BLaER1 (cell line): ENCODE measurements around the gene SDK1.

ENCODE experiments used
- H3K27ac ChIP-seq: shearing (Covaris generic); formaldehyde crosslinking; 2 replicates; pipeline ENCODE4 v1.8.1; 2022
- H3K27me3 ChIP-seq: shearing (Covaris generic); formaldehyde crosslinking; 2 replicates; pipeline ENCODE4 v1.8.1; 2022
- H3K36me3 ChIP-seq: shearing (Covaris generic); formaldehyde crosslinking; 2 replicates; pipeline ENCODE4 v1.8.1; 2022
- H3K4me1 ChIP-seq: shearing (Covaris generic); formaldehyde crosslinking; 2 replicates; pipeline ENCODE4 v1.8.1; 2022
- H3K4me2 ChIP-seq: shearing (Covaris generic); formaldehyde crosslinking; 2 replicates; pipeline ENCODE4 v1.8.1; 2022
- H3K4me3 ChIP-seq: shearing (Covaris generic); formaldehyde crosslinking; 2 replicates; pipeline ENCODE4 v1.8.1; 2022
- H3K9ac ChIP-seq: shearing (Covaris generic); formaldehyde crosslinking; 2 replicates; pipeline ENCODE4 v1.8.1; 2022
- H3K9me3 ChIP-seq: shearing (Covaris generic); formaldehyde crosslinking; 2 replicates; pipeline ENCODE4 v1.8.1; 2022
- H4K20me1 ChIP-seq: shearing (Covaris generic); formaldehyde crosslinking; 2 replicates; pipeline ENCODE4 v1.8.1; 2022
- Cebpa-rat ChIP-seq: shearing (Covaris generic); IDR thresholded peaks from 2 replicates; pipeline ENCODE4 v1.8.1; 2022

Gene SDK1

GRCh38 chr7:3300651-3301448, at the start of gene SDK1:
Gene SDK1 (plus strand): TSS chr7:3301252. CDS start chr7:3301587, 335 bp downstream.
- Histone ChIP-seq H3K4me3 (peak within 1 kb of the TSS; percentile 80), H3K9me3 (no peaks in the 10 kb centered on the region), H4K20me1 (0 out of 2 replicates have a peak, but pooled peaks cover 5% of the 10 kb centered on the region), H3K27me3 (peaks cover 26% of the 10 kb centered on the region), H3K4me2 (peak within 1 kb of the TSS; percentile 99), H3K36me3 (no peaks in the 10 kb centered on the region), H3K9ac (peak within 1 kb of the TSS; percentile 62), H3K4me1 (peaks cover 6% of the 10 kb centered on the region), H3K27ac (no peak within 1 kb of the TSS)
- no peak for TF ChIP-seq Cebpa-rat

GRCh38 chr7:3254718-3255117, 46.3 kb upstream of the SDK1 start:
- H3K9ac ChIP-seq = no peak overlapping the region
- H3K4me3 ChIP-seq = no peak overlapping the region
- no peaks in the 10 kb centered on the region for H3K9me3 ChIP-seq
- H3K27me3 ChIP-seq = no peaks in the 10 kb centered on the region
- no peaks in the 10 kb centered on the region for H3K4me1 ChIP-seq
- no peaks in the 10 kb centered on the region for H3K36me3 ChIP-seq
- H3K27ac ChIP-seq = no peak overlapping the region
- TF ChIP-seq Cebpa-rat = no peak
- H3K4me2 ChIP-seq = no peak overlapping the region
- no peaks in the 10 kb centered on the region for H4K20me1 ChIP-seq

GRCh38 chr7:3259711-3260400, 41.2 kb upstream of the SDK1 start:
- Histone ChIP-seq H3K36me3 (no peaks in the 10 kb centered on the region), H3K27ac (no peak overlapping the region), H3K4me2 (no peak overlapping the region)

GRCh38 chr7:3260401-3260715, 40.7 kb upstream of the SDK1 start:
- Histone ChIP-seq H3K36me3 (no peaks in the 10 kb centered on the region), H3K9me3 (no peaks in the 10 kb centered on the region), H4K20me1 (no peaks in the 10 kb centered on the region), H3K27me3 (no peaks in the 10 kb centered on the region), H3K27ac (no peak overlapping the region), H3K4me3 (no peak overlapping the region), H3K9ac (no peak overlapping the region), H3K4me2 (no peak overlapping the region), H3K4me1 (no peaks in the 10 kb centered on the region)
- TF ChIP-seq Cebpa-rat = no peak

More at GRCh38 chr7:3259711-3260400, 41.2 kb upstream of the SDK1 start:
- no peak for TF ChIP-seq Cebpa-rat
- H3K4me3 ChIP-seq = no peak overlapping the region
- no peaks in the 10 kb centered on the region for H4K20me1 ChIP-seq
- no peaks in the 10 kb centered on the region for H3K4me1 ChIP-seq
- H3K9me3 ChIP-seq = no peaks in the 10 kb centered on the region
- H3K27me3 ChIP-seq = no peaks in the 10 kb centered on the region
- H3K9ac ChIP-seq = no peak overlapping the region

GRCh38 chr7:3264693-3265339, 36.2 kb upstream of the SDK1 start:
- Histone ChIP-seq H3K9me3 (no peaks in the 10 kb centered on the region), H3K4me2 (no peak overlapping the region), H4K20me1 (no peaks in the 10 kb centered on the region), H3K4me3 (no peak overlapping the region), H3K4me1 (peaks cover 16% of the 10 kb centered on the region), H3K9ac (no peak overlapping the region), H3K27me3 (no peaks in the 10 kb centered on the region), H3K27ac (no peak overlapping the region), H3K36me3 (no peaks in the 10 kb centered on the region)
- no peak for TF ChIP-seq Cebpa-rat

- no peak overlapping the region for H3K4me3 ChIP-seq
- H3K9me3 ChIP-seq = no peaks in the 10 kb centered on the region
- H3K4me1 ChIP-seq = peaks cover 16% of the 10 kb centered on the region
- no peak for TF ChIP-seq Cebpa-rat
- H3K27me3 ChIP-seq = no peaks in the 10 kb centered on the region
- no peak overlapping the region for H3K9ac ChIP-seq
- no peak overlapping the region for H3K4me2 ChIP-seq
- no peak overlapping the region for H3K27ac ChIP-seq
- H3K36me3 ChIP-seq = no peaks in the 10 kb centered on the region
- no peaks in the 10 kb centered on the region for H4K20me1 ChIP-seq
Observed at GRCh38 chr7:3265388-3265787, 35.7 kb upstream of the SDK1 start.

GRCh38 chr7:3266240-3266639, 34.8 kb upstream of the SDK1 start:
- no peak overlapping the region for H3K4me3 ChIP-seq
- no peaks in the 10 kb centered on the region for H3K27me3 ChIP-seq
- no peaks in the 10 kb centered on the region for H4K20me1 ChIP-seq
- no peak overlapping the region for H3K9ac ChIP-seq
- H3K4me1 ChIP-seq = peaks cover 16% of the 10 kb centered on the region
- H3K4me2 ChIP-seq = no peak overlapping the region
- H3K9me3 ChIP-seq = peaks cover 7% of the 10 kb centered on the region; the same call in 1 of the 2 replicates
- no peak overlapping the region for H3K27ac ChIP-seq
- no peaks in the 10 kb centered on the region for H3K36me3 ChIP-seq
- TF ChIP-seq Cebpa-rat = no peak

- TF ChIP-seq Cebpa-rat = no peak
- Histone ChIP-seq H3K4me2 (peak overlapping the region; percentile 40), H3K27ac (no peak overlapping the region), H4K20me1 (no peaks in the 10 kb centered on the region), H3K9ac (no peak overlapping the region), H3K9me3 (peaks cover 17% of the 10 kb centered on the region; the same call in 1 of the 2 replicates), H3K27me3 (no peaks in the 10 kb centered on the region), H3K4me3 (no peak overlapping the region), H3K4me1 (peaks cover 16% of the 10 kb centered on the region), H3K36me3 (no peaks in the 10 kb centered on the region)
Observed at GRCh38 chr7:3267966-3268690, 32.9 kb upstream of the SDK1 start.

- H3K9ac ChIP-seq = no peak overlapping the region
- no peaks in the 10 kb centered on the region for H3K27me3 ChIP-seq
- no peaks in the 10 kb centered on the region for H3K36me3 ChIP-seq
- no peak overlapping the region for H3K4me3 ChIP-seq
- H3K4me1 ChIP-seq = peaks cover 16% of the 10 kb centered on the region
- H3K4me2 ChIP-seq = no peak overlapping the region
- H4K20me1 ChIP-seq = no peaks in the 10 kb centered on the region
- H3K9me3 ChIP-seq = peaks cover 17% of the 10 kb centered on the region; the same call in 1 of the 2 replicates
- H3K27ac ChIP-seq = no peak overlapping the region
- TF ChIP-seq Cebpa-rat = no peak
Observed at GRCh38 chr7:3270362-3270761, 30.7 kb upstream of the SDK1 start.
